ENCODE measurements around the gene TREM1.
A peak's percentile ranks its signal among the peaks of the same experiment; 100 is the strongest.

Gene TREM1

GRCh38 chr6:41321183-41321582 is 34.7 kb upstream of the TREM1 start:
- Histone ChIP-seq H3K9me3 (no peaks in the 10 kb centered on the region), H3K27me3 (peaks cover 0 to 62% of the 10 kb centered on the region in 2 donors), H3K4me1 (peaks cover 0 to 10% (median 7%) of the 10 kb centered on the region in 4 donors), H3K4me3 (no peak overlapping the region), H3K36me3 (no peaks in the 10 kb centered on the region), H3K27ac (no peak overlapping the region)
- no peak for DNase-seq
- intact Hi-C loops (cut with DNase I; ENCODE audit: low total_unique reads): no loop called here
- TF ChIP-seq, protein P1, sequence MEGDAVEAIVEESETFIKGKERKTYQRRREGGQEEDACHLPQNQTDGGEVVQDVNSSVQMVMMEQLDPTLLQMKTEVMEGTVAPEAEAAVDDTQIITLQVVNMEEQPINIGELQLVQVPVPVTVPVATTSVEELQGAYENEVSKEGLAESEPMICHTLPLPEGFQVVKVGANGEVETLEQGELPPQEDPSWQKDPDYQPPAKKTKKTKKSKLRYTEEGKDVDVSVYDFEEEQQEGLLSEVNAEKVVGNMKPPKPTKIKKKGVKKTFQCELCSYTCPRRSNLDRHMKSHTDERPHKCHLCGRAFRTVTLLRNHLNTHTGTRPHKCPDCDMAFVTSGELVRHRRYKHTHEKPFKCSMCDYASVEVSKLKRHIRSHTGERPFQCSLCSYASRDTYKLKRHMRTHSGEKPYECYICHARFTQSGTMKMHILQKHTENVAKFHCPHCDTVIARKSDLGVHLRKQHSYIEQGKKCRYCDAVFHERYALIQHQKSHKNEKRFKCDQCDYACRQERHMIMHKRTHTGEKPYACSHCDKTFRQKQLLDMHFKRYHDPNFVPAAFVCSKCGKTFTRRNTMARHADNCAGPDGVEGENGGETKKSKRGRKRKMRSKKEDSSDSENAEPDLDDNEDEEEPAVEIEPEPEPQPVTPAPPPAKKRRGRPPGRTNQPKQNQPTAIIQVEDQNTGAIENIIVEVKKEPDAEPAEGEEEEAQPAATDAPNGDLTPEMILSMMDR (IDR thresholded peaks at IDR 0.05): no peak

DNA sequence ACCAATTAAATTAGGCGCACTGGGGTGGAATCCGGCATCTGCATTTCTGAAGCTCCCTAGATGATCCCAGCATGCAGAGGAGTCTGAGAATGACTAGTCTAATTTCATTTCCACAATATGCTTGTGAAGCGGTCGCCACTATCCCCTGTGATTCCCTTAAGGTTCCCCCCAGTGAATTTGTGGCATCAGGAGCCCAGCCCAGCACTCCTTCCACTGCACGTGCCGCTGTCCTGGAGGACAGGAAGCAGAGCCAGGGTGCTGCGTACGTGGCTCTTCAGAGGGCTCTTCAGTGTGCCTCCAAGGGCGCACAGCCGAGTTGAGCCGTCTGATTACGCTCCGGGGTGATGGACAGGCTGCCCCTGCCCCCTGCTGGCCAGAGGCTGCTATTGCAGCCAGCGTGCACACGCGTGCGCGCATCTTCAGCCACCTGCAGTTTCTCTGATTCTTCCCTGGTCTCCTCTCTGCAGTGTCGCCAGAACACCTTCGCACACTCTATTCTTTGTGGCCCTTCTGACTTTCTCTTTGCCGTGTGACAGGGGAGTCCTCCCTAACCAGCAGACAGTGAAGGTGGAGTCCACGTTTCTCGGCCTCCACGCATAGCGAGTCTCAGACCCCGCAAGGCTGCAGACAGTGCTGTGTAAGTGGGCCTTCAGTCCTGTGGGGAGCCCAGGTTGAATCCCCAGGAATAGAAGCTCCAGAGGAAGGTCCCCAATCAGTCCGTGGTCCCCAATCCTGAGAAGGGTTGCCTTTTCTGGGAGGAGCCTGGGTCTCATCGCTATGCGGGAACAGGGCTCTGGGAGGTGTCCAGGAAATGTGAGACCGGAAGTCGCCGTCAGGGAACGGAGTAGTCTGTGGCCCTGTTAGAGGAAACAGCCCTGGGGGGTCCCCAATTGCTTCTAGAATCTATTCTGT is 32.4 kb upstream of the TREM1 start:
- H3K9me3 ChIP-seq: no peaks in the 10 kb centered on the region
- TF ChIP-seq, protein P1 (IDR thresholded peaks at IDR 0.05): peak; percentile 92 to 99
- peaks cover 0 to 51% of the 10 kb centered on the region in 2 donors for H3K27me3 ChIP-seq
- peak; percentile 69 to 81 for DNase-seq
- H3K36me3 ChIP-seq: no peaks in the 10 kb centered on the region
- peaks cover 0 to 10% (median 7%) of the 10 kb centered on the region in 4 donors for H3K4me1 ChIP-seq
- intact Hi-C loops (cut with DNase I; ENCODE audit: low total_unique reads): no loop called here
- peak overlapping the region; percentile 3 to 27 for H3K4me3 ChIP-seq
- H3K27ac ChIP-seq: no peak overlapping the region

GRCh38 chr6:41318261-41318653 is 31.8 kb upstream of the TREM1 start:
- Histone ChIP-seq H3K36me3 (no peaks in the 10 kb centered on the region), H3K9me3 (no peaks in the 10 kb centered on the region), H3K4me1 (peaks cover 0 to 10% (median 7%) of the 10 kb centered on the region in 4 donors), H3K27ac (no peak overlapping the region), H3K4me3 (no peak overlapping the region), H3K27me3 (peaks cover 0 to 48% of the 10 kb centered on the region in 2 donors)
- TF ChIP-seq, protein P1 (IDR thresholded peaks at IDR 0.05): no peak
- intact Hi-C loops (cut with DNase I; ENCODE audit: low total_unique reads): no loop called here
- DNase-seq: no peak

GRCh38 chr6:41315943-41316620 is 29.6 kb upstream of the TREM1 start:
- Histone ChIP-seq H3K27ac (no peak overlapping the region), H3K36me3 (no peaks in the 10 kb centered on the region), H3K4me1 (peaks cover 0 to 10% (median 7%) of the 10 kb centered on the region in 4 donors), H3K9me3 (no peaks in the 10 kb centered on the region), H3K4me3 (no peak overlapping the region), H3K27me3 (peaks cover 0 to 57% of the 10 kb centered on the region in 2 donors)
- TF ChIP-seq, protein P1 (IDR thresholded peaks at IDR 0.05): no peak
- intact Hi-C loops (cut with DNase I; ENCODE audit: low total_unique reads): no loop called here
- DNase-seq: no peak

GRCh38 chr6:41315203-41315602 is 28.7 kb upstream of the TREM1 start:
- intact Hi-C loops (cut with DNase I; ENCODE audit: low total_unique reads): no loop called here
- Histone ChIP-seq H3K27ac (no peak overlapping the region), H3K4me1 (peaks cover 0 to 10% (median 7%) of the 10 kb centered on the region in 4 donors), H3K36me3 (no peaks in the 10 kb centered on the region), H3K27me3 (peaks cover 0 to 59% of the 10 kb centered on the region in 2 donors), H3K4me3 (no peak overlapping the region), H3K9me3 (no peaks in the 10 kb centered on the region)
- TF ChIP-seq, protein P1 (IDR thresholded peaks at IDR 0.05): no peak
- no peak for DNase-seq

Data from tibial artery (tissue), 4 donors.